H1 (cell line): ENCODE data around the gene GPC2. TPM values are rescaled to one million over a fixed set of nuclear protein-coding genes. Genes with fewer than 3 reads are reported as not detected.

Experiments used
- BCL11A ChIP-seq, 2 experiments: IDR thresholded peaks; one replicate each; pipeline ENCODE4 v1.6.1; 2011; ENCODE audit warnings: low read depth in 2 of 2, low read length in 2 of 2, mild to moderate bottlenecking in 2 of 2
- CBX8 ChIP-seq: fragments of 300-800, 300-1000 bp; sonication (generic); IDR thresholded peaks from 2 replicates; pipeline ENCODE4 v1.7.1; 2016; ENCODE audit warnings: low read depth, low read length, borderline replicate concordance
- EP300 ChIP-seq, 2 experiments: IDR thresholded peaks; 1 replicate in 1 of 2; 2 replicates in 1 of 2; pipeline ENCODE4 v1.6.1; 2011 to 2012; ENCODE audit warnings: low read depth in 2 of 2, low read length in 2 of 2, mild to moderate bottlenecking in 2 of 2, borderline replicate concordance in 1 of 2, inconsistent platforms in 1 of 2, moderate library complexity in 1 of 2
- HDAC6 ChIP-seq: IDR thresholded peaks from one replicate; pipeline ENCODE4 v1.7.1; 2012; ENCODE audit warnings: low read depth, mild to moderate bottlenecking, inconsistent platforms, low read length, moderate library complexity
- JUND ChIP-seq: IDR thresholded peaks from 2 replicates; pipeline ENCODE4 v1.6.1; 2011; ENCODE audit warnings: mild to moderate bottlenecking, improper control_type of control experiment, low read length
- KDM1A ChIP-seq: fragments of 200-600, 300-600 bp; sonication (generic); IDR thresholded peaks from 2 replicates; pipeline ENCODE4 v1.7.1; 2016; ENCODE audit warnings: mild to moderate bottlenecking, low read length, borderline replicate concordance
- KDM5A ChIP-seq: fragments of 200-600 bp; IDR thresholded peaks from 2 replicates; pipeline ENCODE4 v1.7.1; 2012; ENCODE audit warnings: mild to moderate bottlenecking, low read length, inconsistent platforms, mixed read lengths
- POLR2AphosphoS5 ChIP-seq: IDR thresholded peaks from 2 replicates; pipeline ENCODE4 v1.6.1; 2011; ENCODE audit warnings: low read depth, low read length
- RFX5 ChIP-seq: IDR thresholded peaks from 2 replicates; pipeline ENCODE4 v1.6.1; 2011; ENCODE audit warnings: low read depth, low read length, improper control_type of control experiment, borderline replicate concordance
- RNF2 ChIP-seq: fragments of 200-900, 300-1000 bp; sonication (generic); IDR thresholded peaks from 2 replicates; pipeline ENCODE4 v1.7.1; 2016; ENCODE audit warnings: borderline replicate concordance, low read depth, mild to moderate bottlenecking, antibody characterized with exemption, low read length; ENCODE audit not compliant: poor library complexity, severe bottlenecking; ENCODE audit errors: missing control alignments
- SIRT6 ChIP-seq: IDR thresholded peaks from one replicate; pipeline ENCODE4 v1.7.1; 2012; ENCODE audit warnings: low read length, inconsistent platforms
- SP2 ChIP-seq: IDR thresholded peaks from 2 replicates; pipeline ENCODE4 v1.6.1; 2012; ENCODE audit warnings: mild to moderate bottlenecking, low read length, inconsistent platforms
- SRF ChIP-seq: IDR thresholded peaks from 2 replicates; pipeline ENCODE4 v1.6.1; 2011; ENCODE audit warnings: mild to moderate bottlenecking, low read depth, low read length, moderate library complexity
- TCF12 ChIP-seq: IDR thresholded peaks from 2 replicates; pipeline ENCODE4 v1.6.1; 2011; ENCODE audit warnings: low read depth, mild to moderate bottlenecking, low read length
- YY1 ChIP-seq: IDR thresholded peaks from 2 replicates; pipeline ENCODE4 v1.6.1; 2011; ENCODE audit warnings: low read depth, mild to moderate bottlenecking, low read length
- polyA plus RNA-seq, 7 experiments: library from polyadenylated mRNA; depleted of rRNA in 3 of 7; stranded (reverse) in 5 of 7; unstranded in 2 of 7; fragments of >200 nt in 5 of 7; fragments of 200-250 nt in 2 of 7; gene quantifications; 1 replicate in 5 of 7; 2 replicates in 1 of 7; 4 replicates in 1 of 7; pipeline versions ENCODE4 v1.2.1 to v1.2.3, GENCODE V29; 2011 to 2013; ENCODE audit warnings: missing spikeins in 2 of 7, mixed read lengths in 2 of 7
- total RNA-seq: library from RNA; stranded (reverse); fragmentation: NEBNext Ultra II Directional; extraction: Animal tissue kit (Norgen Biotek cat#: 25700); gene quantifications from 2 replicates; pipeline ENCODE4 v1.2.1, GENCODE V29; 2021
- TF ChIP-seq, protein P1 (sequence below): IDR thresholded peaks from 2 replicates; pipeline ENCODE4 v1.6.1; 2012; ENCODE audit warnings: low read length, inconsistent platforms
- TF ChIP-seq, protein P2 (sequence below): IDR thresholded peaks from 2 replicates; pipeline ENCODE4 v1.6.1; 2012; ENCODE audit warnings: inconsistent platforms
- TF ChIP-seq, protein P3 (sequence below), 3 experiments: IDR thresholded peaks; 1 replicate in 2 of 3; 2 replicates in 1 of 3; pipeline versions ENCODE4 v1.5.1 to v1.6.1; 2011; ENCODE audit warnings: low read length in 3 of 3, mild to moderate bottlenecking in 3 of 3, inconsistent platforms in 2 of 3, low read depth in 1 of 3, moderate library complexity in 1 of 3; ENCODE audit not compliant: insufficient read depth in 1 of 3; ENCODE audit errors: control extremely low read depth in 1 of 3

The GPC2 gene
- total and polyA plus RNA-seq, 2 of the 8 experiments (the other 6 are each of a cell fraction or from before 2014, with no cell fraction given) = 25.3 to 44.8 TPM

DNA sequence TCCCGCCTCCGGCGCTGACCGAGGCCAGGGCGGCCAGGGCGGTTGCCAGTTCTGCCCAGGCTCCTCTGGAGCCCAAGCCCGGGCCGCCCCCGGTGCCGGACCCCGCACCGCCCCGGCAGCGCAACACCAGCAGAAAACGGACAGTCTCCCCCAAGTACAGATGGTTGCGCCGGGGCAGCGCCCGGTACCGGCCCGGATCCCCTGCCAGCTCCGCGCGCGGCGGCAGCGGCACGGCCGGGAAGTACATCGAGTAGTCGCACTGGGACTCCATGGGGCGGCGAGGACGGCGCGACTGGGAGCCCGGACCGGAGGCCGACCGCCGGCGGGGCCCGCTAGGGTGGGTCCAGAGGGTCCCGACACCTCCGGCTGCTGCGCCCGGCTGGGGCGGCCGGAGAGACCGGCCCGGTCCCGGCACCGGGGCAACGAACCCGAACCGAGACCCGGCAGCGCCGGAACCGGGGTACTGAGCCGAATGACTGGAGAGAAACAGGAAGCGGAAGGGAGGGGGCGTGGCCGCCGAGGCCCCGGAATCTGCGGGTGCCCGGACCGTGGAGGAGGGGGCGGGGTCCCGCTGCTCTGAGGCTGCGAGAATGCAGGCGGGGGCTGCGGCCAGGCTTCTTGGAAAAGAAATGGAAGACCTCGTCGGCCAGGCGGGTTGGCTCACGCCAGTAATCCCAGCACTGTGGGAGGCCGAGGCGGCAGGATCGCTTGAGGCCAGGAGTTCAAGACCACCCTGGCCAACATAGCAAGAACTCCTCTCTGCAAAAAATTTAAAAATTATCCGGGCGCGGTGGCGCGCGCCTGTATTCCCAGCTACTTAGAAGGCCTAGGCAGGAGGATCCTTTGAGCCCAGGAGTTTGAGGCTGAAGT, 18.7 kb downstream of the GPC2 start, which contains the start of gene TRAPPC14 (continued):
- TF ChIP-seq BCL11A (IDR thresholded peaks at IDR 0.05; ENCODE audit: low read depth in 2 of 2, low read length in 2 of 2) = no peak
- TF ChIP-seq, protein P1, sequence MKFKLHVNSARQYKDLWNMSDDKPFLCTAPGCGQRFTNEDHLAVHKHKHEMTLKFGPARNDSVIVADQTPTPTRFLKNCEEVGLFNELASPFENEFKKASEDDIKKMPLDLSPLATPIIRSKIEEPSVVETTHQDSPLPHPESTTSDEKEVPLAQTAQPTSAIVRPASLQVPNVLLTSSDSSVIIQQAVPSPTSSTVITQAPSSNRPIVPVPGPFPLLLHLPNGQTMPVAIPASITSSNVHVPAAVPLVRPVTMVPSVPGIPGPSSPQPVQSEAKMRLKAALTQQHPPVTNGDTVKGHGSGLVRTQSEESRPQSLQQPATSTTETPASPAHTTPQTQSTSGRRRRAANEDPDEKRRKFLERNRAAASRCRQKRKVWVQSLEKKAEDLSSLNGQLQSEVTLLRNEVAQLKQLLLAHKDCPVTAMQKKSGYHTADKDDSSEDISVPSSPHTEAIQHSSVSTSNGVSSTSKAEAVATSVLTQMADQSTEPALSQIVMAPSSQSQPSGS = no peak; the same call in 1 of the 2 replicates
- TF ChIP-seq RNF2 = no peak
- TF ChIP-seq TCF12 = no peak
- peak; percentile 47; the same call in 1 of the 2 replicates for TF ChIP-seq KDM1A
- TF ChIP-seq HDAC6 = no peak
- peak in 1 of 2 experiments; percentile 48; a peak in 1 of 3 replicates for TF ChIP-seq EP300 (IDR thresholded peaks at IDR 0.05; ENCODE audit: borderline replicate concordance in 1 of 2, low read depth in 2 of 2, low read length in 2 of 2)
- TF ChIP-seq RFX5 = no peak
- TF ChIP-seq, protein P2, sequence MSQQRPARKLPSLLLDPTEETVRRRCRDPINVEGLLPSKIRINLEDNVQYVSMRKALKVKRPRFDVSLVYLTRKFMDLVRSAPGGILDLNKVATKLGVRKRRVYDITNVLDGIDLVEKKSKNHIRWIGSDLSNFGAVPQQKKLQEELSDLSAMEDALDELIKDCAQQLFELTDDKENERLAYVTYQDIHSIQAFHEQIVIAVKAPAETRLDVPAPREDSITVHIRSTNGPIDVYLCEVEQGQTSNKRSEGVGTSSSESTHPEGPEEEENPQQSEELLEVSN = no peak
- TF ChIP-seq KDM5A = 0 out of 2 replicates have a peak, but pooled peaks have one; percentile 20
- no peak for TF ChIP-seq SP2
- no peak for TF ChIP-seq CBX8
- TF ChIP-seq SIRT6 = no peak
- TF ChIP-seq YY1 = no peak
- no peak for TF ChIP-seq SRF
- TF ChIP-seq, protein P3, sequence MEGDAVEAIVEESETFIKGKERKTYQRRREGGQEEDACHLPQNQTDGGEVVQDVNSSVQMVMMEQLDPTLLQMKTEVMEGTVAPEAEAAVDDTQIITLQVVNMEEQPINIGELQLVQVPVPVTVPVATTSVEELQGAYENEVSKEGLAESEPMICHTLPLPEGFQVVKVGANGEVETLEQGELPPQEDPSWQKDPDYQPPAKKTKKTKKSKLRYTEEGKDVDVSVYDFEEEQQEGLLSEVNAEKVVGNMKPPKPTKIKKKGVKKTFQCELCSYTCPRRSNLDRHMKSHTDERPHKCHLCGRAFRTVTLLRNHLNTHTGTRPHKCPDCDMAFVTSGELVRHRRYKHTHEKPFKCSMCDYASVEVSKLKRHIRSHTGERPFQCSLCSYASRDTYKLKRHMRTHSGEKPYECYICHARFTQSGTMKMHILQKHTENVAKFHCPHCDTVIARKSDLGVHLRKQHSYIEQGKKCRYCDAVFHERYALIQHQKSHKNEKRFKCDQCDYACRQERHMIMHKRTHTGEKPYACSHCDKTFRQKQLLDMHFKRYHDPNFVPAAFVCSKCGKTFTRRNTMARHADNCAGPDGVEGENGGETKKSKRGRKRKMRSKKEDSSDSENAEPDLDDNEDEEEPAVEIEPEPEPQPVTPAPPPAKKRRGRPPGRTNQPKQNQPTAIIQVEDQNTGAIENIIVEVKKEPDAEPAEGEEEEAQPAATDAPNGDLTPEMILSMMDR (IDR thresholded peaks at IDR 0.05; ENCODE audit: control extremely low read depth in 1 of 3, insufficient read depth in 1 of 3, low read depth in 1 of 3, low read length in 3 of 3) = no peak
- no peak for TF ChIP-seq JUND
- peak; percentile 14; the same call in 1 of the 2 replicates for TF ChIP-seq POLR2AphosphoS5
